HG03095 (cell line): Measurements from ENCODE around the gene STAMBPL1.
A peak's percentile ranks its signal among the peaks of the same experiment; 100 is the strongest.

Source experiments
- ATAC-seq: cut with Tn5 transposase; IDR thresholded peaks from one replicate; pipeline ENCODE4 v1.9.1; 2021; ENCODE audit warnings: moderate library complexity; ENCODE audit not compliant: unreplicated experiment

STAMBPL1 gene

DNA sequence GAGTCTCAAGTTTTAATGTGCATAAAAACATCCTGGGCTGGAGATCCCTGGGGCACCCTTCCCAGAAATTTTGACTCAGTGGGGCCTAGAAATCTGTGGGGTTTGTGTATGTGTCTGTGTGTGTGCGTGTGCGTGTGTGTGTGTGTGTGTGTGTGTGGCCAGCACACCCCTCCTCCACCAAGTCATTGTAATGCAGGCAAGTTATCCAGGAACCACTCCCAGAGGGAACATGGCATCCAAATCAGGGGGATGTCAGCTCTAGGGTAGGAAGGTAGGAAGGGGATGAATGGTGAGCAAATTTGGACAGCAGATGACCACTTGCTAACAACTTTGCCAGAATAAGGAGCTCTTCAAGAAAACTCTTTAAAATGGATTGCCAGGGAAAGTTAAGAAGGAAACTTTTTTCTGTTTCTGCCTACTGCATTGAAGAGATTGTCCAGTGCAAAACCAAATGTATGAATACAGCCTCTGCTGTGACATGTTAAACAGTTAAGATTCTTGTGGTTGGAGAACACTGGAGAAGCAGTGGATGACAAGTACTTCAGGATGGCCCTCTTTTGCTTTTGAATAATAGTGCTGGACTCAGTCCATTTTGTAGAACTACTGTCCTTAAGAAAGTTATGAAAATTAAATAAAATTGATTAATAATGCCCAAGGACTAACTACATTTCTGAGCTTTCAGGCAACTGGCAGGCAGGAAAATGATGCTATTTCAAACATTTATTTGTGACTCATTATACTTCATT is 12.3 kb downstream of the STAMBPL1 start:
- ATAC-seq, result no peak

DNA sequence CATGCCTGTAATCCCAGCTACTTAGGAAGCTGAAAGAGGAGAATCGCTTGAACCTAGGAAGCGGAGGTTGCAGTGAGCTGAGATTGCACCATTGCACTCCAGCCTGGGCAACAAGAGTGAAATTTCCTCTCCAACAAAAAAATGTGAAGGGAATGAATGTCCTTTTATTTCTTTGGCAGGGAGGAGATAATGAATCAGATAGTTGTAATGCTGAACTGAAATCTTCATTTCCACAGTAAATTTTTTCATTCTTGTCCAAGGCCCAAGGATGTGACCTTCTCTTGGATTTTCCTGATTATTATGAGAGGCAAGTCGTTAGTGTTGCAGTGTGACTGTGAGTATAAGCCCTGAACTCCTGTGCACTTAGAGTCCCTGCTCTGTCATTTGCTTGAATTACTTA is 13.6 kb downstream of the STAMBPL1 start:
- no peak for ATAC-seq

DNA sequence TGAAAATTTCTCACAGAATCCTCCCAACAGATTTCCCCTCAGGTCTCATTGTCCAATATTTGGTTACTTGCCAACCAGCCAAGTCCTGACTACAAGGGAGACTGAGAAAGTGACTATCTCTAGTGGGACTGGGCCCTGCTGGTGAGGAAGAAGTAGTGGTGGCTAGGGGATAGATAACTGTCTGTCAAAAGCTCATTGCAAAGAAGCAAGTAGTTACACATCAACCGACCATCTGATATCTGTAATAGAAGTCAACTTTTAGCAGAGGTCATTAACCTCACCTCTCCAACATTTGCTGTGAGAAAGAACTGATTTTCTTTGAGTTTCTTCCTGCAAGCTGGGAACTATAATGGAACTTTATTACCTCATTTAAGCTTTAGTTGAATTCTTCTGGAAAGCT is 15.2 kb downstream of the STAMBPL1 start:
- no peak for ATAC-seq

DNA sequence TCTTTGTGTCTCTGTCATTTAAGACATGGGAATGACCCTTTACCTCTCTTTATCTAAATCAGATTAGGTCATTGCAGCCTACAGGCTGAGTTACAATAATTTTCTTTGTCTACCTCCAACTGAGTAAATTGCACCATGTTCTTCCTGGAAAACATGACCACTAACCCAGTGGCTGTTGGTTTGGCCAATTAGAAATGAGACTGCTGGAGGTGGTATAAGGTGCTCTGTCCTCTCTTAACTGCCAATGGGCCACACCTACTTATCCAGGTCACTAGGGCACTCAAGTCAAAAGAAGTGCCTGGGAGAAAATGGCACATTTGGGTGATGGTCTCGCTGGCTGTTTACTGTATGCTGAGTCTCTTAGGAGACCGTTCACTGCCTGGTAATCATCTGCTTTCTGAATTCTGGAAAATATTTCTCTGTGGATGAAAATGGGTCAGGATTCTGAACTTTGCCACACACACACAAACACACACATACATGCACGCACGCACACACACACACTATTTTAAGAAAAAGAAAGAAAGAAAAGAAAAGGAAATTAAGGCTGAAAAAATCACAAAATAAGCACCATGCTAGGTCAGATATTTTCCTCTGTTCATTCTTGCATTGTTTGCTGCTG is 16.4 kb downstream of the STAMBPL1 start:
- no peak for ATAC-seq

DNA sequence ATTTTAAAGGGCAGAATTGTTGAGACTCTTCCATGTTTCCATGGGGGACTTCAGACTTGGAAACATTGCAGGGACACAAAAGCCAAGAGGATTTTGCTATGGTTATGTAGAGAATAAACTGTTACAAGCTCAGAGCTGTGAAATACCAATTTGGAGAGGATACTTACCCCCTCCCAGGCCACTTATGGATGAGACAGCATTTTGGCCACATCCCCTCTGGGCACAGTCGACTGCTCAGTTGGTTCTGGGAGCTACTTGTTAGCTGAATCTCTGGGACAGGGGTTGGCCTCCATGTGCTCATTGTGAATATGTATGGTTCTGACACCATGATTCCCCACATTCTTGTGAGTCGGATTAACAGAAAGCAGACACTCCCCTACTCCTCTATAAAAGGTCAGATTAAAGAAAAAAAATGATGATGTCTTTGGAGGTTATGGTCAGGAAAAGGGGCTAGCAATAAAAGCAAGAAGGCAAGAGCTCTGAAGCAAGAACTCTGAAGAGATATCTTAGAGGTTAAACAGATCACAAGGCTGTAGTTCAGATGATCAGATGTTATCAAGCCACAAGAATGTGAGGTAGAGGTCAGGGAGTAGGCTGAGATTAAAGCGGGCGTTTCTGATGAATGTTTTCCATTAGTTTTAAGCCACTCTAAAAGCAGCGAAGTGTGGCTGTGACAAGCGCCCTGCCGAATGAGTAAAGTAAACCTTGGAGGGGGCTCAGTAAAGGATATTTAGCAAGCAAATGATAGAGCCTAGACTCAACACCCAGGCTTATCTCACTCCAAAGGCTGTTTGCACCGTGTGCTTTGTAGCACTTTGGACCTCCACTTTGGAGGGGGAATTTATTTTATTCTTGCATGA is 17.2 kb downstream of the STAMBPL1 start:
- no peak for ATAC-seq

DNA sequence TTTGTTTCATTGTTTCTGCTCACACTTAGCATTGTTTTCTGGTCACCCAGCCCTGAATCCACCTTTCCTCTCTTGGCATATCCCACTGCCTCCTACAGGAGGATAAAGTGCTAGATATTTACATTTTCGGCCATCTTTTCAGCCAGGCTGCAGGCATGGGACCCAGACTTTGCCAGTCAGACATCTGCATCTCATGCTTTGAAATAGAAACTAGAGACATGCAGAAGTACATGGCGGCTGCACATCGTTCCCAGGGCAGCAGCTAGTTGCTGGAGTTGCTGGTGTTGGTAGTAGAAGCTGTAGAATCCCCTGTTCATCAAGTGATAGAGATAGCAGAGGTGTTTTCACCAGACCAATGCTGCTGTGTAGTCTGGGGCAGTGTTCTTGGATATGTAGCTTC is 18.7 kb downstream of the STAMBPL1 start:
- no peak for ATAC-seq

DNA sequence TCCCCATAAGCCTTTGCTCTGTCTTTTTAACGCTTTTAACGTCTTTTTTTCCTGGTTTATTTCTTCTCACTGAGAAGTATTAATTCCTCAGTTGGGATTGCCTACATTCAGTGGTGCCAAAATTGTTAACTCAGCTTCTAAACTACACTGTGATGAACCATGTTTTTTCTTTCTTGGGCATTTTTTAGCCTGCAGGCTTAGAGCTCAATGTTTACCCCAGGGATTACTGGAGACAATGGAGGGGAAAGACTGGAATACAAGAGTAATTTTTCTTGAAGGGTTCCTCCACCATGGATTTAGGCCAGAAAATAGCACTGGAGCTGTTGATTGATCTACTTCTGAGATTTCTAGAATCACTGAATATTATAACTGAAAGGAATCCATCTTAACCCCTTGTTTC is 19.8 kb downstream of the STAMBPL1 start:
- ATAC-seq, result no peak

DNA sequence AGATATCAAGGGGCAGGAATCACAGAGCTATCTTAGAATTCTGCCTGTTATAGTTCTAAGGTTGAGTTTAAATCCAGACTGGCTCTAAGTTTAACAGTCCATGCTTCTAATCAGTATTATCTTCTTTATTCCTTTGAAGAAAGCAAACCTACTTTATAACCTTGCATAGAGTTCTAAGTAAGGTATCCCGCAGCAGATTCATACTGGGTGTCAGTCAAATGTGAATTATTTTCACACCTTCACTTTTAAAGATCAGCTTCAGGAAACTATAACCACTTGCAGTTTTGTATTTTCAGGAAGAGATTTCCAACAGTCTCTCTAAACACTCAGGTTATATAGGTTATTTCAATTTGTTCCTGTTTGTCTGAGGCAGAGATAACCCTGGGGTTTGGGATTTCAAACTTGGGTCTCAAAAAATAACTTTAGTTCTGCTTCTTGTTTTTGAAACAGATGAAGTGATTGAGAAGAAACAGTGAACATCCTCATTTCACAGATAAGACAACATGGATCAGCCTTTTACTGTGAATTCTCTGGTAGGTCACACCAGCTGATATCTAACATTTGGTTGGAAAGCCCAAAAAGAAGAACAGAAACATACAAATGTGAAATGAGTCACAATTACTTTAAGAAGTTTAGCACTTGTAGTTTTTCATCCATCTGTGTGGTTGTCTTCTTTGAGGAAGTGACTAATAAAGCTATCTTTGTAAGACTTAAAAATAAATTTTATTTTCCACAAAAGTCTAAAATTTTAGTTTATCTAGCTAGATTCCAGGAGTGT is 21.4 kb downstream of the STAMBPL1 start:
- peak; percentile 72 for ATAC-seq

DNA sequence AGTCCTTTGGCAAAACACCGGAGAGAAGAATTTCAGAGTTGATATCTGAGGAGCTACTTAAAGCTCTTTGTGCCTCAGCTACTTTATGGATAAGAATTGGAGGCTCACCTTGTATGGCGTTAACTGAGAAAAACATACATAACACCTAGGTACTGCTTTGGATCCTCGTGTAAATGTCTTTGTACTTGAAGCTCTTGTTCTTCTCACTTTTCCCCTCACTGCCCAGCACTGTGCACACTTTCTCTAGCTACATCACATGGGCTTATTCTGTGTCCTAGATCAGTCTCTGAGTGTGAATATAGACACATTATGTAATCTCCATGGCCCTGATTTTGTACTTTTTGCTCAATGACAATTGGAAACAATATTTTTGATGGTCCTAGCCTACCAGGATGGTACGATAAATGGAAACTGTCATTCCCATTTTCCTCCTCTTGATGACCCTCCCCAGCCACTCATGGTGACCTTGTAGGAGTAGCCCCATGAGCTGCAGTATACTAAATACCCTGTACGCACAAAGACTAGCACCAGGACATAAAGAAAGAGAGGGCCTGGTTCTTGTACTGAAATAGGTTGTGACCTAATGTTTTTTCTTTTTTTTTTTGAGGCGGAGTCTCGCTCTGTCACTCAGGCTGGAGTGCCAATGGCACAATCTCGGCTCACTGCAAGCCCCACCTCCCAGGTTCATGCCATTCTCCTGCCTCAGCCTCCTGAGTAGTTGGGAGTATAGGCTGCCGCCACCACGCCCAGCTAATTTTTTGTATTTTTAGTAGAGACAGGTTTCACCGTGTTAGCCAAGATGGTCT is 22.1 kb downstream of the STAMBPL1 start:
- ATAC-seq, result peak; percentile 30

DNA sequence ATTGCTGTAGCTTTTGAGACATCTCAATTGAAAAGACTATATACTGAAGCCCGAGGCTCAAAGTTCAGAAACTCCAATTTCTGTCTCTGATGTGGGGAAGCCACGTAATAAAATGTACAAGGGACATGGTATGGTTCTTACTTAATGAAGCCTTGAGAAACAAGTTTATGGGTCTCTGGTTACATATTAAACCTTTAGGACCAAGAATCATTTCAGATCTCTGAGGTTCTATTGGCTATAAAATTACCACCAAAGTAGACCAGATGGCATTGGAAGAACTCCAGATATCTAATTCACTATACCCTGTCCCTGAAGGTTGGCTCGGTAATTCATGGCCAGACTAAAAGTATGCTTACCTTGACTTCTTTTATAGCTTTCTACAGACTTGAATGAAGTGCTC is 23.7 kb downstream of the STAMBPL1 start:
- ATAC-seq, result no peak

DNA sequence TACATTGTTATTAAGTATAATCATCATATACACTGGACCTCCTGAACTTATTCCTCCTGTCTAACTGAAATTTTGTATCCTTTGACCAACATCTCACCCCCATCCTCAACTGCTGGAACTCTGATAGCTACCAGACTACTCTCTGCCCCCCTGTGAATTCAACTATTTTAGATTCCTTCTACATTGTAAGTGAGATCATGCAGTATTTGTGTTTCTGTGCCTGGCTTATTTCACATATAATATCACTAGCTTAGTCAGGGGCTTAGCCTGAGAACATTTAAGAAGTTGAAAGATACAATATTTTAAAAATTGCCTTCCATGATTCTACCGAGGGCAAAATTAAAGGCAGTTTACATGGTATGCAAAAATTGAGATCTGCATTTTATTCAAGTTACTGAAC is 26.9 kb downstream of the STAMBPL1 start:
- ATAC-seq, result no peak

DNA sequence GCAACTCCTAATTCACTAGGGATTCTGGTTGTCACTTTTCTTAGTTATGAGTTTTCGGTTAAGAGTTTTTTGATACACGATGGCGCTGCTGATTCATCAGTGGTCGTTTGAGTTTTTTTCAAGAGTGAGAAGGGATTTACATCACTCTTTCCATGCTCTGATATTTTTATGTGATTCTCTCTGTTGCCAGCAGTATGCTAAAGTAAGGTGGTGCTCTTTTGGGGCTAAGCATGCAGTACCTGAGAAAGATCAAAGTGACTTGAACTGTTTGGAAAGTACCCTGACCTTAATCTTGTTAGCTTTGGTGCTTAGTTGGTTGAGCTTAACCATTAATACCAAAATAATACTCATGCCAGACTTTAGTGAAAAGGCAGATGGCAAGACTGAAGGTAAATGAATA is 28.1 kb downstream of the STAMBPL1 start:
- ATAC-seq, result no peak

DNA sequence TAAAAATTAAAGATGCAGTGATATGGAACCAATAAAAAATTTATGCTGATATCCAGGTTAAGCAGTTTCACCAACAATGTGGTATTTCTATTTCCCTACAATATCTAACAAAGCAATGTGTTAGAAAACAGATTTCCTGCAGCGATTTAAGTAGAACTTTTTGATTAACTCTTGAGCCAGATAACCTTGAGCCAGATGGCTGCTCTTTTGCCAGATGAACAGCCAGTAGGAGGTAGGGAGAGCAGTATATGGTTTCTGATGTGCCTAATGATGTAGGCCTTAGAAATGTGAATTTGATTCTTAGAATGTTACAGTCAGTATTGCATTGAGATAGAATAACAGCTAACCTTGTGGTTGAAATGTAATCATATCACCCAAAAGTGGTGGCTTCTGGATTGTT is 31.1 kb downstream of the STAMBPL1 start:
- no peak for ATAC-seq

DNA sequence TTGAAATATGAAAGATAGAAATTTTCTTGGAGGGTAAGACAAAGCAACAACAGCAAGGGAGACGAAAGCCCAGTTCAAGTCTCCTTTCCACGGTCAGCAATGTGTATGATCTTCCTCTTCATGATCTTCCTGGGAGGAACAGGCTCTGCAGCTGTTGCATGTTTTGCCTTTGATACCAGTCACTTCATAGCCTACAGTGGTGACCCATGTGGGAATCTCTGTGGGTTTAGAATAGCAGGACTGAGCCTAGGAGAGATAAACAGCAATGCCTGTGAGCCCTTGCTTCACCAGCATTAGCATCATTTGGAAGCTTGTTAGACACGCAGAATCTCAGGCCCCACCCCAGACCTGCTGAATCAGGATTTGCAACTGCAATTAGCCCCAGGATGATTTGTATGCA is 31.8 kb downstream of the STAMBPL1 start:
- no peak for ATAC-seq

DNA sequence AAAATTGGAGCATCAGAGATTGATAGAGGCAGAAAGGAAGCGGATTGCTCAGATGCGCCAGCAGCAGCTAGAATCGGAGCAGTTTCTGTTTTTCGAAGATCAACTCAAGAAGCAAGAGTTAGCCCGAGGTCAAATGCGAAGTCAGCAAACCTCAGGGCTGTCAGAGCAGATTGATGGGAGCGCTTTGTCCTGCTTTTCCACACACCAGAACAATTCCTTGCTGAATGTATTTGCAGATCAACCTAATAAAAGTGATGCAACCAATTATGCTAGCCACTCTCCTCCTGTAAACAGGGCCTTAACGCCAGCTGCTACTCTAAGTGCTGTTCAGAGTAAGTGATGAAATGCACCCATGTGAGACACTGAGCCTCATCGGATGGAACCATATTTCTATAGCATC is 33.1 kb downstream of the STAMBPL1 start:
- ATAC-seq, result no peak

DNA sequence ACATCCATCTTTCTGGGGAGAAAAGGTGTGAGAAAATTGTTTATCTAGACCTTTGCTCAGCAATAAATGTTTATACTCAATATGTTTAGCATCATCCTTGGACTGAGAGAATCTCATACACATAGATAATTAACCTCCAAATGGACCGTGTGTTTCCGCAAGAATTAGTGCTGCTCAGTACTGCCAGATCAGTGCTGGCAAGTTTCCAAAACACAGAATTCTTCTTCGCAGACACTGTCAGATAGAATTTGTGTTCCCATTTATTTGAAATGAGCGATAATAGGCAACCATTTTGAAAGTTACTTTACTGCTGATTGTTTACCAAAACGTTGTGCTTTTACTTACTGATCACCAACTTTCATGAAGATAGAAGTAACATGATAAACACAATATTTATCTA is 33.7 kb downstream of the STAMBPL1 start:
- ATAC-seq, result no peak

DNA sequence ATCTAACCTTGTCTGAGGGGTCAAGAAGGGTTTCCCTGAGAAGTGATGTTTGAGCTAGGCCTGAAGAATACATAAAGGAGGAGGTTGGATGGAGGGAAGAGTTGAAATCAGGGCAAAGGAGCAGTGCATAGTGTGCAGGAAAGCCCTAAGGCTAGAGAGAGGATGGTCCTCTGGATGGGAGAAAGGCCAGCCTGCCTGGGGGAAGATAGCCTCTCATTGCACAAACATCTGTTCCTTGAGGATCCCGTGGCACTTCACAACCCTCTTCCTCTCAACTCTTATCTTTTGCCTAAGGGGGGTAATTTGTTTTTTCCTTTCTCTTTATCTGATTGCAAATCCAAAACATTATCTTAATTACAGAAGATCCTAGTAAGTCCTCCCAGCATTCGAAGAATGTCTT is 35.7 kb downstream of the STAMBPL1 start:
- no peak for ATAC-seq

DNA sequence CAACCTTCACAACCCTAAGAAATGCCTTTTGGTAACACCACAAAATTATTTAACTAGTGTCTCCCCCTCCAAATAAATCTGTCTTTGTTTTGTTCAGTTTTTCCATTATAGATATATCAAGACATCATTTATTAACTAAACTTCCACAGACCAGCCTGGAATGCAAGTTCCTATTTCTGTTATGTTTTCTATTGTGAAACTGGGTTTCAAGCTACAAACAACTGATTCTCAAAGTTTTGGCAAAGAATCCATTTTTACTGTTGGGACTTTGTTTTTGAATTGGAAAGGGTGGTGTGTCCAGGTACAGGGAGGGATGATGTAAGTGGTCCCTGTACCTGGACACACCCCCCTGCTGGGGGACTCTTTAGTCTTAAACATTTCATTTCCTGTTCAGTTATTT is 36.2 kb downstream of the STAMBPL1 start:
- no peak for ATAC-seq

DNA sequence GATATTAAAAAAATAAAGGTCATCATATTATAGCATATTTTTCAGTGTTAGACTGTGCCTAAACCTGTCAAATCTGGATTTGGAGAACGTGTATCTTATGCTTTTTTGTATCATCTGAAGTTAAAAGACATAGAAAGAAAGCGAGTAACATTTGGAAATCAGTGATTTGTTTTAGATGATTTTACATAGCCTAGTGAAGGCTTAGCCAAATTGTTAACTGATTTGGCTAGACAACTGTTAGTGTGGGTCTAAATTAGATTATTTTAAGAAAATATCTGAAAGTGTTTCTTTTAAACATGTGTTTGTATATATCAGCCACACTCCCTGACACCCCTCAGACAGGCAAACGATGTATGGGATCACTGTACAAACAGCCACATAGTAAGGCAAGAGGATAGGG is 36.9 kb downstream of the STAMBPL1 start:
- no peak for ATAC-seq

DNA sequence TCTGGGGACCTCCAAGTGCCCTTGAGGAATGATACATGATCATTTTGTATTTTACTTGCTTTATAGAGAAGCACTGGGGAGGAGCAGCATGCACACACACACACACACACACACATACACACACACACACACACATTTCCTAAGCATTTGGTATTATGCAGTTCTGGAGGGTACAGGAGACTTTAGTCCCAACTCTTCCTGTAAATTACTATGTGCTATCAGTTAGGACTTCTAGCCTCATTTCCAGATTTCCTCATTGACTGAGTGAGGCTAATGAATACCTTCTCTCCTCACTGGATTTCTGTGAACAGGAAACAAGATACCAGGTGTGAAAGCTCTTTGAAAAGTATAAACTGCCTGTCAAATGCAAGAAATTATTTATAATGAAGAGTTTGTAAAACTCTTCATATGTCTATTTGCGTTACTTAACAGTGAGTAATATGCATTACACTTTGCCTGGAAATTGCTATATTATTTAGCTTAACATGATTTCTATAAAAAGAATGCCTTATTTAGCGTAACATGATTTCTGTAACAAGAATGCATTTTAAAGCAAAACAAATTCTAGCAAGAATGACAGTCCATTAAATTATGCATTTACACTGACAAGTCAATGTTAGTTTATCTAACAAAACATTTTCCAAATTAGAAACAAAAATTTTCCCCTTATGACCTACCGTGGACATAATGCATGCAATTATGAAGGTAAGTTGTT is 38.3 kb downstream of the STAMBPL1 start:
- no peak for ATAC-seq
